SK-N-SH (cell line): ENCODE measurements around the gene NT5C3A. TPM values are rescaled to one million over a fixed set of nuclear protein-coding genes. Genes with fewer than 3 reads are reported as not detected.

Experiments
- CTCF ChIA-PET: fragments of 300-600, 350-600 bp; formaldehyde crosslinking; extraction: SDS; loops from one replicate; lab custom pipeline; 2021; lab: Yijun Ruan, JAX
- POLR2A ChIA-PET: fragments of 350-600 bp; sonication (Branson Sonifier 250); formaldehyde crosslinking; extraction: SDS; loops from one replicate; lab custom pipeline; 2020; ENCODE audit warnings: antibody characterized with exemption, inconsistent platforms; lab: Yijun Ruan, JAX
- DNase-seq: peaks from one replicate; pipeline ENCODE4 v3.0.0; 2012
- H2AFZ ChIP-seq: fragments of 200-600 bp; sonication (generic); 2 replicates; pipeline ENCODE4 v1.8.1; 2016; ENCODE audit warnings: antibody characterized with exemption, mild to moderate bottlenecking, low read depth
- H3F3A ChIP-seq: fragments of 200-600 bp; sonication (generic); replicated peaks from 2 replicates; pipeline ENCODE3; 2016; ENCODE audit warnings: antibody characterized with exemption, mild to moderate bottlenecking; ENCODE audit not compliant: insufficient read depth
- H3K27ac ChIP-seq, 2 experiments: fragments of 200-500 bp in 1 of 2; fragments of 200-600 bp in 1 of 2; sonication (Bioruptor generic) in 1 of 2; sonication (generic), shearing (Covaris generic) in 1 of 2; 2 replicates each; pipeline versions ENCODE4 v1.5.1 to v1.6.1; 2014 to 2016; ENCODE audit warnings: low read depth in 2 of 2, inconsistent platforms in 1 of 2, low read length in 1 of 2, mild to moderate bottlenecking in 1 of 2, mixed read lengths in 1 of 2
- H3K27me3 ChIP-seq: fragments of 200-600 bp; sonication (generic), shearing (Covaris generic); 2 replicates; pipeline ENCODE4 v1.6.1; 2016; ENCODE audit warnings: mixed run types; ENCODE audit not compliant: insufficient read depth
- H3K36me3 ChIP-seq, 2 experiments: fragments of 200-500 bp in 1 of 2; fragments of 200-600 bp in 1 of 2; sonication (Bioruptor generic) in 1 of 2; sonication (generic) in 1 of 2; replicated peaks in 1 of 2; 2 replicates each; pipeline versions ENCODE3 to v1.5.1; 2014 to 2016; ENCODE audit warnings: low read length in 1 of 2, mild to moderate bottlenecking in 1 of 2; ENCODE audit not compliant: insufficient read depth in 2 of 2, control insufficient read depth in 1 of 2
- H3K4me1 ChIP-seq, 2 experiments: fragments of 200-500 bp in 1 of 2; fragments of 200-600 bp in 1 of 2; sonication (Bioruptor generic) in 1 of 2; sonication (generic), shearing (Covaris generic) in 1 of 2; 2 replicates each; pipeline versions ENCODE4 v1.5.1 to v1.6.1; 2014 to 2016; ENCODE audit warnings: low read depth in 1 of 2, low read length in 1 of 2, mixed run types in 1 of 2; ENCODE audit not compliant: insufficient read depth in 2 of 2, control insufficient read depth in 1 of 2
- H3K4me2 ChIP-seq: fragments of 200-600 bp; sonication (generic), shearing (Covaris generic); 2 replicates; pipeline ENCODE4 v1.6.1; 2017; ENCODE audit warnings: mixed run types
- H3K4me3 ChIP-seq, 2 experiments: fragments of 200-500 bp in 1 of 2; fragments of 200-600 bp in 1 of 2; sonication (Bioruptor generic) in 1 of 2; sonication (generic), shearing (Covaris generic) in 1 of 2; 2 replicates each; pipeline versions ENCODE4 v1.5.1 to v1.8.1; 2014 to 2016; ENCODE audit warnings: low read depth in 2 of 2, inconsistent platforms in 1 of 2, low read length in 1 of 2, mild to moderate bottlenecking in 1 of 2, mixed read lengths in 1 of 2, moderate library complexity in 1 of 2
- H3K79me2 ChIP-seq: fragments of 200-600 bp; sonication (generic); 2 replicates; pipeline ENCODE4 v1.8.1; 2017; ENCODE audit warnings: mild to moderate bottlenecking; ENCODE audit not compliant: insufficient read depth
- H3K9ac ChIP-seq: fragments of 200-600 bp; sonication (generic); 2 replicates; pipeline ENCODE4 v1.6.1; 2017; ENCODE audit warnings: mixed run types
- H3K9me2 ChIP-seq: fragments of 200-600 bp; sonication (generic); 2 replicates; pipeline ENCODE4 v1.6.1; 2017; ENCODE audit warnings: mixed run types
- H3K9me3 ChIP-seq: fragments of 200-600 bp; sonication (generic); 2 replicates; pipeline ENCODE4 v1.6.1; 2017; ENCODE audit warnings: mixed run types, mild to moderate bottlenecking, moderate library complexity
- H4K20me1 ChIP-seq: fragments of 200-600 bp; sonication (generic); 2 replicates; pipeline ENCODE4 v1.6.1; 2017; ENCODE audit warnings: mild to moderate bottlenecking, mixed run types; ENCODE audit not compliant: insufficient read depth
- FOSL2 ChIP-seq: IDR thresholded peaks from 2 replicates; pipeline ENCODE4 v1.4.0; 2012; ENCODE audit warnings: low read depth, mild to moderate bottlenecking, moderate library complexity, borderline replicate concordance
- FOXJ3 ChIP-seq: sonication (generic); formaldehyde crosslinking; IDR thresholded peaks from 2 replicates; pipeline ENCODE4 v1.5.1; 2020; ENCODE audit warnings: mild to moderate bottlenecking, missing genetic modification reagents
- FOXM1 ChIP-seq: IDR thresholded peaks from 2 replicates; pipeline ENCODE4 v1.4.0; 2012; ENCODE audit warnings: low read depth, mild to moderate bottlenecking
- GABPA ChIP-seq: IDR thresholded peaks from 2 replicates; pipeline ENCODE4 v1.4.0; 2012; ENCODE audit warnings: low read depth, mild to moderate bottlenecking
- JUND ChIP-seq: IDR thresholded peaks from 2 replicates; pipeline ENCODE4 v1.4.0; 2012
- MEF2A ChIP-seq: IDR thresholded peaks from 2 replicates; pipeline ENCODE4 v1.4.0; 2012; ENCODE audit warnings: low read depth, borderline replicate concordance
- MXI1 ChIP-seq: IDR thresholded peaks from 2 replicates; pipeline ENCODE4 v1.6.1; 2012; ENCODE audit warnings: mild to moderate bottlenecking, low read depth, low read length, improper control_type of control experiment
- NFIC ChIP-seq: IDR thresholded peaks from 2 replicates; pipeline ENCODE4 v1.4.0; 2012; ENCODE audit warnings: borderline replicate concordance
- RFX5 ChIP-seq: IDR thresholded peaks from 2 replicates; pipeline ENCODE4 v1.6.1; 2012; ENCODE audit warnings: mild to moderate bottlenecking, improper control_type of control experiment, low read length
- RXRA ChIP-seq: IDR thresholded peaks from 2 replicates; pipeline ENCODE4 v1.4.0; 2012; ENCODE audit warnings: low read depth, mild to moderate bottlenecking, borderline replicate concordance
- SMC3 ChIP-seq: IDR thresholded peaks from 2 replicates; pipeline ENCODE4 v1.6.1; 2012; ENCODE audit warnings: low read depth, low read length, improper control_type of control experiment
- TAF1 ChIP-seq: IDR thresholded peaks from 2 replicates; pipeline ENCODE4 v1.6.1; 2012; ENCODE audit warnings: low read depth, mild to moderate bottlenecking, low read length, moderate library complexity, borderline replicate concordance
- YY1 ChIP-seq: IDR thresholded peaks from 2 replicates; pipeline ENCODE4 v1.4.0; 2012; ENCODE audit warnings: low read depth, mild to moderate bottlenecking
- WGBS: methylation state at CpG from one replicate; pipeline ENCODE4 v1.1.6; 2017; ENCODE audit warnings: low lambda C conversion rate; 5-methylcytosine and 5-hydroxymethylcytosine counted together
- polyA plus RNA-seq, 3 experiments: library from polyadenylated mRNA; depleted of rRNA; stranded (reverse); fragments of >200 nt; gene quantifications; 2 replicates each; pipeline ENCODE4 v1.2.3, GENCODE V29; 2012
- TF ChIP-seq, protein P1 (sequence below): IDR thresholded peaks from 2 replicates; pipeline ENCODE4 v1.6.1; 2012; ENCODE audit warnings: mild to moderate bottlenecking, low read depth, low read length, moderate library complexity
- TF ChIP-seq, protein P2 (sequence below): fragments of 150-350 bp; IDR thresholded peaks from 2 replicates; pipeline ENCODE4 v1.6.1; 2017; ENCODE audit warnings: antibody characterized with exemption, low read length, low read depth, borderline replicate concordance
- TF ChIP-seq, protein P3 (sequence below): fragments of 150-350 bp; IDR thresholded peaks from 2 replicates; pipeline ENCODE4 v1.6.1; 2016; ENCODE audit warnings: mild to moderate bottlenecking, low read depth, low read length
- TF ChIP-seq, protein P4 (sequence below): IDR thresholded peaks from 2 replicates; pipeline ENCODE4 v1.4.0; 2012; ENCODE audit warnings: low read depth

The NT5C3A gene
- polyA plus RNA-seq, 1 of the 3 experiments (the other 2 are of a cell fraction): 13.2 TPM

DNA sequence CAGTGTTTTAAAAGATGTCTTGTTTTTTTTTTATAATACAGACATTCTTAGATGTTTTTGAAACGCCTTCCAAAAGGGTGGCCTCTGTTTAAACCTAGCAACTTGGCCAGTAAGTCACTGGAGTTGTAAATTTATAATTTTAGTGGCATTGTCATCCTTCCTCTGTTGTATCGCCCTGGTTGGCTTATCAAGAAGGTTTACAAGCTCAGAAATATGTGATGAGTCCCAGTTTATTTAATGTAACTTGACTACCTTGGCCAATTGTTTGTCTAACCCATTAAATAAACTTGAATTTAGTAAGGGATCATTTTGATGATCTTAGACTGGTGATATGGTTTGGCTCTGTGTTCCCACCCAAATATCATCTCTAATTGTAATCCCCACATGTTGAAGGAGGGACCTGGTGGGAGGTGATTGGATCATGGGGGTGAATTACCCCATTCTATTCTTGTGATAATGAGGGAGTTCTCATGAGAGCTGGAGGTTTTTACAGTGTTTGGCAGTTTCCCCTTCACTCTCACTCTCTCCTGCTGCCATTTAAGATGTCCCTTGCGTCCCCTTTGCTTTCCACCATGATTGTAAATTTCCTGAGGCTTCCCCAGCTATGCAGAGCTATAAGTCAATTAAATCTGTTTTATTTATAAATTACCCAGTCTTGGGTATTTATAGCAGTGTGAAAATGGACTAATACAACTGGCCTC, 13.4 kb upstream of the NT5C3A start:
- TF ChIP-seq RFX5 (no peak), TAF1 (no peak), NFIC (no peak), FOSL2 (no peak), MXI1 (no peak), FOXJ3 (no peak), YY1 (no peak), SMC3 (no peak), JUND (no peak), MEF2A (no peak), GABPA (no peak), FOXM1 (no peak), RXRA (no peak)
- TF ChIP-seq, protein P1, sequence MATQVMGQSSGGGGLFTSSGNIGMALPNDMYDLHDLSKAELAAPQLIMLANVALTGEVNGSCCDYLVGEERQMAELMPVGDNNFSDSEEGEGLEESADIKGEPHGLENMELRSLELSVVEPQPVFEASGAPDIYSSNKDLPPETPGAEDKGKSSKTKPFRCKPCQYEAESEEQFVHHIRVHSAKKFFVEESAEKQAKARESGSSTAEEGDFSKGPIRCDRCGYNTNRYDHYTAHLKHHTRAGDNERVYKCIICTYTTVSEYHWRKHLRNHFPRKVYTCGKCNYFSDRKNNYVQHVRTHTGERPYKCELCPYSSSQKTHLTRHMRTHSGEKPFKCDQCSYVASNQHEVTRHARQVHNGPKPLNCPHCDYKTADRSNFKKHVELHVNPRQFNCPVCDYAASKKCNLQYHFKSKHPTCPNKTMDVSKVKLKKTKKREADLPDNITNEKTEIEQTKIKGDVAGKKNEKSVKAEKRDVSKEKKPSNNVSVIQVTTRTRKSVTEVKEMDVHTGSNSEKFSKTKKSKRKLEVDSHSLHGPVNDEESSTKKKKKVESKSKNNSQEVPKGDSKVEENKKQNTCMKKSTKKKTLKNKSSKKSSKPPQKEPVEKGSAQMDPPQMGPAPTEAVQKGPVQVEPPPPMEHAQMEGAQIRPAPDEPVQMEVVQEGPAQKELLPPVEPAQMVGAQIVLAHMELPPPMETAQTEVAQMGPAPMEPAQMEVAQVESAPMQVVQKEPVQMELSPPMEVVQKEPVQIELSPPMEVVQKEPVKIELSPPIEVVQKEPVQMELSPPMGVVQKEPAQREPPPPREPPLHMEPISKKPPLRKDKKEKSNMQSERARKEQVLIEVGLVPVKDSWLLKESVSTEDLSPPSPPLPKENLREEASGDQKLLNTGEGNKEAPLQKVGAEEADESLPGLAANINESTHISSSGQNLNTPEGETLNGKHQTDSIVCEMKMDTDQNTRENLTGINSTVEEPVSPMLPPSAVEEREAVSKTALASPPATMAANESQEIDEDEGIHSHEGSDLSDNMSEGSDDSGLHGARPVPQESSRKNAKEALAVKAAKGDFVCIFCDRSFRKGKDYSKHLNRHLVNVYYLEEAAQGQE: no peak
- TF ChIP-seq, protein P2, sequence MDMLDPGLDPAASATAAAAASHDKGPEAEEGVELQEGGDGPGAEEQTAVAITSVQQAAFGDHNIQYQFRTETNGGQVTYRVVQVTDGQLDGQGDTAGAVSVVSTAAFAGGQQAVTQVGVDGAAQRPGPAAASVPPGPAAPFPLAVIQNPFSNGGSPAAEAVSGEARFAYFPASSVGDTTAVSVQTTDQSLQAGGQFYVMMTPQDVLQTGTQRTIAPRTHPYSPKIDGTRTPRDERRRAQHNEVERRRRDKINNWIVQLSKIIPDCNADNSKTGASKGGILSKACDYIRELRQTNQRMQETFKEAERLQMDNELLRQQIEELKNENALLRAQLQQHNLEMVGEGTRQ: no peak
- TF ChIP-seq, protein P3, sequence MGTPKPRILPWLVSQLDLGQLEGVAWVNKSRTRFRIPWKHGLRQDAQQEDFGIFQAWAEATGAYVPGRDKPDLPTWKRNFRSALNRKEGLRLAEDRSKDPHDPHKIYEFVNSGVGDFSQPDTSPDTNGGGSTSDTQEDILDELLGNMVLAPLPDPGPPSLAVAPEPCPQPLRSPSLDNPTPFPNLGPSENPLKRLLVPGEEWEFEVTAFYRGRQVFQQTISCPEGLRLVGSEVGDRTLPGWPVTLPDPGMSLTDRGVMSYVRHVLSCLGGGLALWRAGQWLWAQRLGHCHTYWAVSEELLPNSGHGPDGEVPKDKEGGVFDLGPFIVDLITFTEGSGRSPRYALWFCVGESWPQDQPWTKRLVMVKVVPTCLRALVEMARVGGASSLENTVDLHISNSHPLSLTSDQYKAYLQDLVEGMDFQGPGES: no peak
- TF ChIP-seq, protein P4, sequence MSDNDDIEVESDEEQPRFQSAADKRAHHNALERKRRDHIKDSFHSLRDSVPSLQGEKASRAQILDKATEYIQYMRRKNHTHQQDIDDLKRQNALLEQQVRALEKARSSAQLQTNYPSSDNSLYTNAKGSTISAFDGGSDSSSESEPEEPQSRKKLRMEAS: no peak
- ChIA-PET CTCF (interaction anchor here (1.0 kb wide), 1 partner anchor 28 kb away, joined by 3 read pairs; no protein-coding TSS in a partner anchor), POLR2A (no interaction called here)
- no peak for DNase-seq
- no peak overlapping the region for H3K9ac ChIP-seq
- no peaks in the 10 kb centered on the region; a peak in 1 of 4 replicates for H3K4me1 ChIP-seq
- H3K4me3 ChIP-seq: no peak overlapping the region
- H3K9me2 ChIP-seq: no peaks in the 10 kb centered on the region
- H4K20me1 ChIP-seq: no peaks in the 10 kb centered on the region
- H2AFZ ChIP-seq: no peak overlapping the region
- 0 out of 2 replicates have a peak, but pooled peaks cover 4% of the 10 kb centered on the region for H3K27me3 ChIP-seq
- no peak overlapping the region for H3K27ac ChIP-seq
- no peak overlapping the region for H3K4me2 ChIP-seq
- no peaks in the 10 kb centered on the region for H3K79me2 ChIP-seq
- WGBS: 29% methylated on average over 3 of the region's 3 CpGs
- no peaks in the 10 kb centered on the region for H3K36me3 ChIP-seq
- H3K9me3 ChIP-seq: no peaks in the 10 kb centered on the region
- no peaks in the 10 kb centered on the region for H3F3A ChIP-seq
